Calu3 (cell line): ENCODE results near the gene PRKN. TPM values are rescaled to one million over a fixed set of nuclear protein-coding genes. Genes with fewer than 3 reads are reported as not detected.

Experiments
- BruUV-seq: library from RNA; stranded (reverse); fragments of 400-500 nt; replicated peaks from 2 replicates; lab custom pipeline; 2021; lab: Mats Ljungman, UMichigan
- CTCF ChIA-PET: fragments of 300-600 bp; sonication (Branson Sonifier 250); formaldehyde crosslinking; loops from one replicate; lab custom pipeline; 2022; ENCODE audit warnings: antibody characterized with exemption; lab: Charles Lee
- DNase-seq: peaks from one replicate; pipeline ENCODE4 v3.0.0; 2022
- H3K27ac Mint-ChIP-seq: one replicate; pipeline ENCODE4 v1.8.0; 2022; ENCODE audit warnings: mixed read lengths; ENCODE audit not compliant: unreplicated experiment
- H3K27me3 Mint-ChIP-seq: one replicate; pipeline ENCODE4 v1.8.0; 2022; ENCODE audit warnings: mixed read lengths; ENCODE audit not compliant: unreplicated experiment
- H3K36me3 Mint-ChIP-seq: one replicate; pipeline ENCODE4 v1.8.0; 2022; ENCODE audit warnings: mild to moderate bottlenecking, moderate library complexity, mixed read lengths; ENCODE audit not compliant: insufficient read depth, unreplicated experiment
- H3K4me1 Mint-ChIP-seq: one replicate; pipeline ENCODE4 v1.8.0; 2022; ENCODE audit warnings: mild to moderate bottlenecking, low read depth, mixed read lengths; ENCODE audit not compliant: unreplicated experiment
- H3K4me3 Mint-ChIP-seq: one replicate; pipeline ENCODE4 v1.8.0; 2022; ENCODE audit warnings: mild to moderate bottlenecking, low read depth, moderate library complexity, mixed read lengths; ENCODE audit not compliant: unreplicated experiment
- H3K9me3 Mint-ChIP-seq: one replicate; pipeline ENCODE4 v1.8.0; 2022; ENCODE audit warnings: low read depth, mixed read lengths; ENCODE audit not compliant: unreplicated experiment
- intact Hi-C: fragments of 100-400 bp; cut with micrococcal nuclease; formaldehyde crosslinking; loops from one replicate; pipeline ENCODE4 v1.10.0; 2022; ENCODE audit not compliant: unreplicated experiment
- total RNA-seq: library from RNA; stranded (reverse); gene quantifications from 2 replicates; pipeline ENCODE4 v1.2.3, GENCODE V29; 2022
- TF ChIP-seq, protein P1 (sequence below): fragments of 200-600 bp; IDR thresholded peaks from one replicate; pipeline ENCODE4 v1.8.0; 2022; ENCODE audit warnings: antibody characterized with exemption; ENCODE audit not compliant: unreplicated experiment

PRKN gene
- total RNA-seq, 1 experiment from 2014 or later, result 3.8 TPM

DNA sequence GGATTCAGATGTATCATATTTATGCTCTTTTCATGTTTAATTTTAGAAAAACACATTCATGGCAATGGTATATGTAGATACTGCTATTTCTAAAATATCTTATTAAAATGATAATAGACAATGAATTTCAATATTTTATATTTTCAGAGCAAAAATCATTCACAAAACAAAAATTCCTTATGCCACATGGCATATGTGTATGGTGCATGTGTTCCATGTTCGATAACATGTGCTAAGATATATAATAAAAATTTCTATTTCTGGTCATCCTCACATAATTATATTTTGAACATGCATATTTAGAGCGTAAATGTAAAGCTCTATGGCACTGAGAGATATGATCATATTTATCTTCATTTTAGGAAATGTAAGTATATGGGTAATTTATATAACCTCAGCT lies 847.5 kb downstream of the PRKN start:
- BruUV-seq, result no TSS peak
- TF ChIP-seq, protein P1, sequence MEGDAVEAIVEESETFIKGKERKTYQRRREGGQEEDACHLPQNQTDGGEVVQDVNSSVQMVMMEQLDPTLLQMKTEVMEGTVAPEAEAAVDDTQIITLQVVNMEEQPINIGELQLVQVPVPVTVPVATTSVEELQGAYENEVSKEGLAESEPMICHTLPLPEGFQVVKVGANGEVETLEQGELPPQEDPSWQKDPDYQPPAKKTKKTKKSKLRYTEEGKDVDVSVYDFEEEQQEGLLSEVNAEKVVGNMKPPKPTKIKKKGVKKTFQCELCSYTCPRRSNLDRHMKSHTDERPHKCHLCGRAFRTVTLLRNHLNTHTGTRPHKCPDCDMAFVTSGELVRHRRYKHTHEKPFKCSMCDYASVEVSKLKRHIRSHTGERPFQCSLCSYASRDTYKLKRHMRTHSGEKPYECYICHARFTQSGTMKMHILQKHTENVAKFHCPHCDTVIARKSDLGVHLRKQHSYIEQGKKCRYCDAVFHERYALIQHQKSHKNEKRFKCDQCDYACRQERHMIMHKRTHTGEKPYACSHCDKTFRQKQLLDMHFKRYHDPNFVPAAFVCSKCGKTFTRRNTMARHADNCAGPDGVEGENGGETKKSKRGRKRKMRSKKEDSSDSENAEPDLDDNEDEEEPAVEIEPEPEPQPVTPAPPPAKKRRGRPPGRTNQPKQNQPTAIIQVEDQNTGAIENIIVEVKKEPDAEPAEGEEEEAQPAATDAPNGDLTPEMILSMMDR, result no peak
- Mint-ChIP-seq H3K9me3 (no peaks in the 10 kb centered on the region), H3K4me1 (no peaks in the 10 kb centered on the region), H3K27me3 (no peaks in the 10 kb centered on the region), H3K27ac (no peak overlapping the region), H3K36me3 (no peaks in the 10 kb centered on the region), H3K4me3 (no peak overlapping the region)
- no peak for DNase-seq
- CTCF ChIA-PET, result no interaction called here
- intact Hi-C loops, result no loop called here

DNA sequence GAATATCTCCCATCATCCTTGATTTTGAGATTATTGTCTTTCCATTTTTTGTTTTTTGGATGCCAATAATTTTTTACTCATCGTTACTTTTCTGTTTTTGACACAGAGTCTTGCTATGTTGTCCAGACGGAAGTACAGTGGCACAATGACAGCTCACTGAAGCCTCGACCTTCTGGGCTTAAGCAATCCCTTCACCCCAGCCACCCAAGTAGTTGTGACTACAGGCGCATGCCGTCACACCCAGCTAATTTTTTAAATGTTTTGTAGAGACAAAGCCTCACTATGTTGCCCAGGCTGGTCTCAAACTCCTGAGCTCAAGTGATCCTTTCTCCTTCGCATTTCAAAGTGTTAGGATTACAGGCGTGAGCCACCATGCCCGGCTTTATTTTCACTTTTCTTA lies 851.3 kb downstream of the PRKN start:
- no peaks in the 10 kb centered on the region for H3K27me3 Mint-ChIP-seq
- no peak overlapping the region for H3K4me3 Mint-ChIP-seq
- CTCF ChIA-PET, result no interaction called here
- H3K4me1 Mint-ChIP-seq, result no peaks in the 10 kb centered on the region
- TF ChIP-seq, protein P1, result no peak
- no peak for DNase-seq
- no peak overlapping the region for H3K27ac Mint-ChIP-seq
- no peaks in the 10 kb centered on the region for H3K9me3 Mint-ChIP-seq
- BruUV-seq, result no TSS peak
- intact Hi-C loops, result no loop called here
- no peaks in the 10 kb centered on the region for H3K36me3 Mint-ChIP-seq

DNA sequence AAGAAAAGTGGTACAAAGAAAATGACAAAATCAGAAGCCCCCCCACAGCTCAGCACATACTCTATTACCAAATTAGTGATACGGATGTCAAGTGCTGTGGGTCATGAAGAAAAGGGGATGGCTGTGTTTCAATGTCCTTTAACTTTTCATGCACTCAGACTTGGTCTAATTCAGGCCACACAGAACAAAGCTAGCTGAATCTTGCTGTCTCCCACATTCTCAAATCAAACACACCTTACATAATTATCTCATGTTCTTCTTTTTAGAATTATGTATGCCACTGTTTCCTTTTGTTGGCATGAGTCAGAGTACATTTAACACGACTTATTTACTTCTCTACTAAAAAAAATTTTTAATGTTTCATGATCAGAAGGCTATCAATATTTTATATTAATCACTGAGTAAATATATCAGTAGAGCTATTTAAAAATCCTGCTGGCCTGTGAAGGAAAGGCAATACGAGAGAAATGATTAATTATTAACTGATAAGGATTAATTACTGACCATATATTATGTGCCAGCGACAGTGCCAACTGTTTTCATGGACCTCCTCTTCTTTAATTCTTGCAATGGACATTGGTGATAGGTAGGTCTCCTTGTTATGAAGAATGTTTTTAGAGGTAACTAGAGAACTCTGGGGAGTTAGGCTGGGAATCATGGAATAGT lies 857.2 kb downstream of the PRKN start:
- intact Hi-C loops, result no loop called here
- no peak overlapping the region for H3K4me3 Mint-ChIP-seq
- TF ChIP-seq, protein P1, result no peak
- H3K4me1 Mint-ChIP-seq, result no peaks in the 10 kb centered on the region
- no peaks in the 10 kb centered on the region for H3K36me3 Mint-ChIP-seq
- H3K27me3 Mint-ChIP-seq, result no peaks in the 10 kb centered on the region
- no TSS peak for BruUV-seq
- H3K9me3 Mint-ChIP-seq, result no peaks in the 10 kb centered on the region
- CTCF ChIA-PET, result no interaction called here
- DNase-seq, result no peak
- no peak overlapping the region for H3K27ac Mint-ChIP-seq

DNA sequence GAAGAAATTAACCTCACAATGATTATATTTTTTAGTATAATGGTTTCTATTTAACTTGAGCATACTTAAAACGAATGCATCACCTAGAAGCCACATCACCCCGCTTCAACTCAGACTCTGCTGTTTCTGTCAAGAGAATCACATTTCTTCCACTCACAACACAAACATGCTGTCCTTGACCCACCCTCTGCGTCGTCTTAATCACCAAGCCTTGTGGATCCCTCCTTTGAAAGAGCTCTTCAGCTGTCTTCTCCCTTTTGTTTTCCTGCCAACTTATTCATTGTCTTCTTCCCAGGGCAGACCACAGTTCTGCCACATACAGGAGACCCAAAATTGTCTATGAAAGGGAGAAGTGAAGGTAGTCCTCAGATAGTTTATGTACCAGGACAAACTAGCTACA lies 858.1 kb downstream of the PRKN start:
- Mint-ChIP-seq H3K9me3 (no peaks in the 10 kb centered on the region), H3K27me3 (no peaks in the 10 kb centered on the region), H3K4me3 (no peak overlapping the region), H3K4me1 (no peaks in the 10 kb centered on the region), H3K36me3 (no peaks in the 10 kb centered on the region), H3K27ac (no peak overlapping the region)
- CTCF ChIA-PET, result no interaction called here
- no TSS peak for BruUV-seq
- TF ChIP-seq, protein P1, result no peak
- DNase-seq, result no peak
- intact Hi-C loops, result no loop called here
